GM13977 (cell line): Measurements from ENCODE around the gene FMN1.

Experiments
- DNase-seq: peaks from one replicate; pipeline ENCODE4 v3.0.0; 2012; ENCODE audit warnings: low spot score
- CTCF ChIP-seq: IDR thresholded peaks from 2 replicates; pipeline ENCODE4 v1.5.1; 2012; ENCODE audit warnings: mild to moderate bottlenecking, control low read depth; ENCODE audit not compliant: insufficient read depth; ENCODE audit errors: extremely low read depth, missing control alignments
- in situ Hi-C: fragments of 300-500 bp; cut with MboI; formaldehyde crosslinking; loops from one replicate; pipeline ENCODE4 v1.12.0; 2022; ENCODE audit warnings: low sequenced_read_pairs, low pct_unique_long_range_greater_than_20kb, mixed read lengths, inconsistent platforms; ENCODE audit not compliant: unreplicated experiment

FMN1 gene

GRCh38 chr15:33116198-33116597, 78.3 kb downstream of the FMN1 start:
- in situ Hi-C loops, result no loop called here
- no peak for DNase-seq
- TF ChIP-seq CTCF, result no peak

GRCh38 chr15:33115191-33115861, 79.2 kb downstream of the FMN1 start:
- no peak for TF ChIP-seq CTCF
- DNase-seq, result no peak
- in situ Hi-C loops, result no loop called here

- in situ Hi-C loops, result no loop called here
- no peak for TF ChIP-seq CTCF
- DNase-seq, result no peak
Measured at GRCh38 chr15:33114374-33114717, 80.2 kb downstream of the FMN1 start.

GRCh38 chr15:33113666-33114373, 80.7 kb downstream of the FMN1 start:
- DNase-seq, result no peak
- no peak for TF ChIP-seq CTCF
- in situ Hi-C loops, result no loop called here

- no peak for DNase-seq
- TF ChIP-seq CTCF, result no peak
- in situ Hi-C loops, result no loop called here
Measured at GRCh38 chr15:33112541-33113105, 81.9 kb downstream of the FMN1 start.

- in situ Hi-C loops, result no loop called here
- no peak for DNase-seq
Measured at GRCh38 chr15:33111041-33111451, 83.5 kb downstream of the FMN1 start.

More at GRCh38 chr15:33111041-33111451, 83.5 kb downstream of the FMN1 start:
- TF ChIP-seq CTCF, result no peak
